ENCODE results near the gene NME3.
"Not testable (repeated sequence)": the region's sequence is repeated elsewhere in the genome, so short reads cannot be mapped to it uniquely, and the experiment has no call there.

The NME3 gene

GRCh38 chr16:1810106-1810505, 38.8 kb upstream of the NME3 start:
- DNase-seq (ENCODE audit: low read depth) = no peak
- H3K4me3 ChIP-seq (ENCODE audit: control insufficient read depth, low read depth, low read length) = no peak overlapping the region
- no peak for TF ChIP-seq CTCF (IDR thresholded peaks at IDR 0.05; ENCODE audit: control insufficient read depth, insufficient read depth, low read depth, low read length, missing control alignments)

GRCh38 chr16:1809281-1809801, 38.0 kb upstream of the NME3 start:
- TF ChIP-seq CTCF (IDR thresholded peaks at IDR 0.05; ENCODE audit: control insufficient read depth, insufficient read depth, low read depth, low read length, missing control alignments) = no peak
- no peak for DNase-seq (ENCODE audit: low read depth)

GRCh38 chr16:1808691-1809090, 37.3 kb upstream of the NME3 start:
- H3K4me3 ChIP-seq (ENCODE audit: control insufficient read depth, low read depth, low read length) = no peak overlapping the region
- TF ChIP-seq CTCF (IDR thresholded peaks at IDR 0.05; ENCODE audit: control insufficient read depth, insufficient read depth, low read depth, low read length, missing control alignments) = no peak
- DNase-seq (ENCODE audit: low read depth) = no peak

More at GRCh38 chr16:1809281-1809801, 38.0 kb upstream of the NME3 start:
- H3K4me3 ChIP-seq (ENCODE audit: control insufficient read depth, low read depth, low read length) = no peak overlapping the region

GRCh38 chr16:1807626-1808025, 36.3 kb upstream of the NME3 start:
- DNase-seq (ENCODE audit: low read depth) = no peak
- no peak overlapping the region for H3K4me3 ChIP-seq (ENCODE audit: control insufficient read depth, low read depth, low read length)
- TF ChIP-seq CTCF (IDR thresholded peaks at IDR 0.05; ENCODE audit: control insufficient read depth, insufficient read depth, low read depth, low read length, missing control alignments) = no peak

- no peak for TF ChIP-seq CTCF (IDR thresholded peaks at IDR 0.05; ENCODE audit: control insufficient read depth, insufficient read depth, low read depth, low read length, missing control alignments)
These were observed 29.4 kb upstream of the NME3 start for GRCh38 chr16:1800701-1801100.

GRCh38 chr16:1799263-1799662, 27.9 kb upstream of the NME3 start:
- H3K4me3 ChIP-seq (ENCODE audit: control insufficient read depth, low read depth, low read length); DNase-seq (ENCODE audit: low read depth): not testable (repeated sequence)

More at GRCh38 chr16:1800701-1801100, 29.4 kb upstream of the NME3 start:
- DNase-seq (ENCODE audit: low read depth) = no peak
- no peak overlapping the region for H3K4me3 ChIP-seq (ENCODE audit: control insufficient read depth, low read depth, low read length)

GRCh38 chr16:1794908-1795666, 23.7 kb upstream of the NME3 start:
- TF ChIP-seq CTCF (IDR thresholded peaks at IDR 0.05; ENCODE audit: control insufficient read depth, insufficient read depth, low read depth, low read length, missing control alignments) = no peak
- DNase-seq (ENCODE audit: low read depth) = no peak

More at GRCh38 chr16:1794908-1795666, 23.7 kb upstream of the NME3 start:
- H3K4me3 ChIP-seq (ENCODE audit: control insufficient read depth, low read depth, low read length) = no peak overlapping the region
